ENCODE measurements around the gene PLCZ1.
"Not testable (repeated sequence)": the region's sequence is repeated elsewhere in the genome, so short reads cannot be mapped to it uniquely, and the experiment has no call there.

The PLCZ1 gene

GRCh38 chr12:18706798-18707197 lies 31.0 kb downstream of the PLCZ1 start:
- H3K4me3 ChIP-seq (ENCODE audit: control insufficient read depth, low read depth, low read length): no peak overlapping the region
- TF ChIP-seq CTCF (IDR thresholded peaks at IDR 0.05; ENCODE audit: control insufficient read depth, insufficient read depth, low read depth, low read length, missing control alignments): no peak
- no peak for DNase-seq (ENCODE audit: low read depth)

GRCh38 chr12:18703911-18704310 lies 33.9 kb downstream of the PLCZ1 start:
- DNase-seq (ENCODE audit: low read depth): no peak
- no peak overlapping the region for H3K4me3 ChIP-seq (ENCODE audit: control insufficient read depth, low read depth, low read length)

GRCh38 chr12:18703321-18703720 lies 34.5 kb downstream of the PLCZ1 start:
- TF ChIP-seq CTCF (IDR thresholded peaks at IDR 0.05; ENCODE audit: control insufficient read depth, insufficient read depth, low read depth, low read length, missing control alignments): no peak

More at GRCh38 chr12:18703911-18704310, 33.9 kb downstream of the PLCZ1 start:
- TF ChIP-seq CTCF (IDR thresholded peaks at IDR 0.05; ENCODE audit: control insufficient read depth, insufficient read depth, low read depth, low read length, missing control alignments): no peak

GRCh38 chr12:18700271-18700670 lies 37.5 kb downstream of the PLCZ1 start:
- TF ChIP-seq CTCF (IDR thresholded peaks at IDR 0.05; ENCODE audit: control insufficient read depth, insufficient read depth, low read depth, low read length, missing control alignments): no peak
- DNase-seq (ENCODE audit: low read depth): peak; percentile 91
- no peak overlapping the region for H3K4me3 ChIP-seq (ENCODE audit: control insufficient read depth, low read depth, low read length)

More at GRCh38 chr12:18703321-18703720, 34.5 kb downstream of the PLCZ1 start:
- no peak overlapping the region for H3K4me3 ChIP-seq (ENCODE audit: control insufficient read depth, low read depth, low read length)
- DNase-seq (ENCODE audit: low read depth): no peak

- no peak for TF ChIP-seq CTCF (IDR thresholded peaks at IDR 0.05; ENCODE audit: control insufficient read depth, insufficient read depth, low read depth, low read length, missing control alignments)
- DNase-seq (ENCODE audit: low read depth): no peak
- no peak overlapping the region for H3K4me3 ChIP-seq (ENCODE audit: control insufficient read depth, low read depth, low read length)
Observed at GRCh38 chr12:18696971-18697602, 40.7 kb downstream of the PLCZ1 start.

GRCh38 chr12:18693986-18694385 lies 43.8 kb downstream of the PLCZ1 start:
- not testable (repeated sequence) for H3K4me3 ChIP-seq (ENCODE audit: control insufficient read depth, low read depth, low read length); DNase-seq (ENCODE audit: low read depth)

- no peak overlapping the region for H3K4me3 ChIP-seq (ENCODE audit: control insufficient read depth, low read depth, low read length)
- no peak for TF ChIP-seq CTCF (IDR thresholded peaks at IDR 0.05; ENCODE audit: control insufficient read depth, insufficient read depth, low read depth, low read length, missing control alignments)
- DNase-seq (ENCODE audit: low read depth): peak; percentile 27
Observed at GRCh38 chr12:18690653-18691052, 47.2 kb downstream of the PLCZ1 start.

Measured in AG09309 (cell line).